ENCODE measurements around the gene GIGYF2. TPM values are rescaled to one million over a fixed set of nuclear protein-coding genes. Genes with fewer than 3 reads are reported as not detected.

GIGYF2 gene
- polyA plus RNA-seq, 2 of the 4 experiments (the other 2 are of a cell fraction): 31.2 to 46.3 TPM

DNA sequence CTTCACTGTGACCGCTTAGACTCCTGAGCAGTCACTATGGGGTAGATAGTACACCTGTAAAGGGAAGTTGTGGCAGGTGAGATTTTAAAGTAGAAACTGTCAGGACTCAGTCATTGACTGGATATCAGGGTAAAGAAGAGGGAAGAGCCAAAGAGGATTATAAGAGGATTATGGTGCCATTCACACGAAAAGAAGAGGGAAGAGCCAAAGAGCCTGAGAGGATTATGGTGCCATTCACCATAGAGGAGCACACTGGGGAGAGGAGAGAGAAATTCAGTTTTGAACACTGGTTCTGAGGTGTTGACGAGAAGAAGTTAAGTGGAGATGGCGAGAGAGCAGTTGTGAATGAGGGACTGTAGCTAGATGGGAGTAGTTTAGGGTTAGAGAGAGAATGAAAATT lies 96.1 kb downstream of the GIGYF2 start:
- CTCF ChIA-PET: interaction anchor here (0.7 kb wide), 1 partner anchor 10 kb away, joined by 4 read pairs; no protein-coding TSS in a partner anchor
- no peaks in the 10 kb centered on the region for H3K9me3 ChIP-seq
- no peak overlapping the region for H3K27ac ChIP-seq

GRCh38 chr2:232794981-232795380 lies 97.8 kb downstream of the GIGYF2 start:
- Histone ChIP-seq H3K4me2 (no peak overlapping the region), H3K27ac (no peak overlapping the region), H3K9me3 (no peaks in the 10 kb centered on the region), H3K4me3 (no peak overlapping the region), H3K4me1 (peaks cover 5% of the 10 kb centered on the region; the same call in 1 of the 3 replicates)
- ChIA-PET POLR2A (no interaction called here), CTCF (interaction anchor here (0.6 to 0.8 kb wide), 2 partner anchors 8 to 187 kb away, joined by 3 read pairs; no protein-coding TSS in a partner anchor)
- FAIRE-seq (no peak), ATAC-seq (no peak), DNase-seq (ENCODE audit: low read depth in 1 of 2, low spot score in 1 of 2) (no peak)
- no peak for TF ChIP-seq BCL3 (IDR thresholded peaks at IDR 0.05)
- TF ChIP-seq FOXS1 (CRISPR knock-in tag; IDR thresholded peaks at IDR 0.05): no peak
- TF ChIP-seq, protein P1, sequence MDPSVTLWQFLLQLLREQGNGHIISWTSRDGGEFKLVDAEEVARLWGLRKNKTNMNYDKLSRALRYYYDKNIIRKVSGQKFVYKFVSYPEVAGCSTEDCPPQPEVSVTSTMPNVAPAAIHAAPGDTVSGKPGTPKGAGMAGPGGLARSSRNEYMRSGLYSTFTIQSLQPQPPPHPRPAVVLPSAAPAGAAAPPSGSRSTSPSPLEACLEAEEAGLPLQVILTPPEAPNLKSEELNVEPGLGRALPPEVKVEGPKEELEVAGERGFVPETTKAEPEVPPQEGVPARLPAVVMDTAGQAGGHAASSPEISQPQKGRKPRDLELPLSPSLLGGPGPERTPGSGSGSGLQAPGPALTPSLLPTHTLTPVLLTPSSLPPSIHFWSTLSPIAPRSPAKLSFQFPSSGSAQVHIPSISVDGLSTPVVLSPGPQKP (IDR thresholded peaks at IDR 0.05; ENCODE audit: low read depth, low read length): no peak
- TF ChIP-seq MAFK (IDR thresholded peaks at IDR 0.05; ENCODE audit: partially characterized antibody): no peak
- TF ChIP-seq MAZ (IDR thresholded peaks at IDR 0.05; ENCODE audit: borderline replicate concordance, low read depth, low read length): no peak
- TF ChIP-seq MYC (IDR thresholded peaks at IDR 0.05; ENCODE audit: borderline replicate concordance, low read length): no peak
- TF ChIP-seq, protein P2, sequence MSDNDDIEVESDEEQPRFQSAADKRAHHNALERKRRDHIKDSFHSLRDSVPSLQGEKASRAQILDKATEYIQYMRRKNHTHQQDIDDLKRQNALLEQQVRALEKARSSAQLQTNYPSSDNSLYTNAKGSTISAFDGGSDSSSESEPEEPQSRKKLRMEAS (IDR thresholded peaks at IDR 0.05): no peak
- no peak for TF ChIP-seq CBX8 (IDR thresholded peaks at IDR 0.05)
- TF ChIP-seq HOXA7 (CRISPR knock-in tag; IDR thresholded peaks at IDR 0.05): no peak
- no peak for TF ChIP-seq GATA3 (IDR thresholded peaks at IDR 0.05; ENCODE audit: borderline replicate concordance)
- WGBS (ENCODE audit: missing lambda C conversion rate): 95% methylated on average over 1 of the region's 1 CpG

More for the DNA sequence above, 96.1 kb downstream of the GIGYF2 start:
- peaks cover 5% of the 10 kb centered on the region; the same call in 1 of the 3 replicates for H3K4me1 ChIP-seq
- POLR2A ChIA-PET: no interaction called here
- WGBS (ENCODE audit: missing lambda C conversion rate): 92% methylated on average over 4 of the region's 4 CpGs
- no peak for ATAC-seq
- no peak for DNase-seq (ENCODE audit: low read depth in 1 of 2, low spot score in 1 of 2)
- H3K4me2 ChIP-seq: no peak overlapping the region
- no peak for FAIRE-seq
- H3K4me3 ChIP-seq: no peak overlapping the region
- TF ChIP-seq, protein P3, sequence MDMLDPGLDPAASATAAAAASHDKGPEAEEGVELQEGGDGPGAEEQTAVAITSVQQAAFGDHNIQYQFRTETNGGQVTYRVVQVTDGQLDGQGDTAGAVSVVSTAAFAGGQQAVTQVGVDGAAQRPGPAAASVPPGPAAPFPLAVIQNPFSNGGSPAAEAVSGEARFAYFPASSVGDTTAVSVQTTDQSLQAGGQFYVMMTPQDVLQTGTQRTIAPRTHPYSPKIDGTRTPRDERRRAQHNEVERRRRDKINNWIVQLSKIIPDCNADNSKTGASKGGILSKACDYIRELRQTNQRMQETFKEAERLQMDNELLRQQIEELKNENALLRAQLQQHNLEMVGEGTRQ (IDR thresholded peaks at IDR 0.05): no peak
- TF ChIP-seq JUN (IDR thresholded peaks at IDR 0.05) (no peak), EHMT2 (IDR thresholded peaks at IDR 0.05; ENCODE audit: low read depth) (no peak), TFCP2L1 (CRISPR knock-in tag; IDR thresholded peaks at IDR 0.05) (no peak), NPAS2 (CRISPR knock-in tag; IDR thresholded peaks at IDR 0.05; ENCODE audit: borderline replicate concordance) (no peak), CBX8 (IDR thresholded peaks at IDR 0.05) (no peak), CHD2 (IDR thresholded peaks at IDR 0.05; ENCODE audit: low read length, partially characterized antibody) (no peak), HEYL (CRISPR knock-in tag; IDR thresholded peaks at IDR 0.05) (no peak), MAZ (IDR thresholded peaks at IDR 0.05; ENCODE audit: borderline replicate concordance, low read depth, low read length) (no peak), BHLHE40 (IDR thresholded peaks at IDR 0.05; ENCODE audit: low read depth, low read length) (no peak), CTCF (IDR thresholded peaks at IDR 0.05) (no peak), FOSL2 (IDR thresholded peaks at IDR 0.05) (no peak), FOSL2 (CRISPR knock-in tag; IDR thresholded peaks at IDR 0.05) (no peak), TP53 (CRISPR knock-in tag; IDR thresholded peaks at IDR 0.05) (no peak), HOXB5 (CRISPR knock-in tag; IDR thresholded peaks at IDR 0.05) (no peak), GATA3 (IDR thresholded peaks at IDR 0.05; ENCODE audit: borderline replicate concordance) (no peak), CBX2 (IDR thresholded peaks at IDR 0.05; ENCODE audit: borderline replicate concordance, low read depth) (no peak)

Data from A549 (cell line).